H9 (cell line): ENCODE data around the gene F3. TPM values are rescaled to one million over a fixed set of nuclear protein-coding genes. Genes with fewer than 3 reads are reported as not detected.

Source experiments
- DNase-seq: peaks from one replicate; pipeline ENCODE4 v3.0.0-alpha.2; 2017
- H2AFZ ChIP-seq: one replicate; pipeline ENCODE4 v1.6.1; 2013; ENCODE audit warnings: mild to moderate bottlenecking, low read length, control low read depth, moderate library complexity
- H2AK5ac ChIP-seq: 2 replicates; pipeline ENCODE4 v1.6.1; 2013; ENCODE audit warnings: low read length, control low read depth, mixed read lengths; ENCODE audit not compliant: insufficient read length
- H2BK120ac ChIP-seq: one replicate; pipeline ENCODE4 v1.6.1; 2013; ENCODE audit warnings: low read depth, mild to moderate bottlenecking, low read length, control low read depth, inconsistent platforms; ENCODE audit not compliant: poor library complexity, severe bottlenecking
- H2BK12ac ChIP-seq: 2 replicates; pipeline ENCODE4 v1.6.1; 2013; ENCODE audit warnings: low read length, control low read depth, mixed read lengths, low read depth; ENCODE audit not compliant: insufficient read length
- H2BK15ac ChIP-seq: 2 replicates; pipeline ENCODE4 v1.6.1; 2013; ENCODE audit warnings: low read depth, low read length, control low read depth
- H2BK20ac ChIP-seq: one replicate; pipeline ENCODE4 v1.6.1; 2013; ENCODE audit warnings: low read depth, mild to moderate bottlenecking, low read length, control low read depth, inconsistent platforms; ENCODE audit not compliant: poor library complexity, severe bottlenecking
- H2BK5ac ChIP-seq: 2 replicates; pipeline ENCODE4 v1.6.1; 2013; ENCODE audit warnings: low read length, control low read depth, mixed read lengths; ENCODE audit not compliant: insufficient read length
- H3K14ac ChIP-seq: 2 replicates; pipeline ENCODE4 v1.6.1; 2013; ENCODE audit warnings: low read length, control low read depth; ENCODE audit not compliant: insufficient read depth
- H3K18ac ChIP-seq: 2 replicates; pipeline ENCODE4 v1.6.1; 2013; ENCODE audit warnings: low read depth, mild to moderate bottlenecking, mixed read lengths, low read length, control low read depth; ENCODE audit not compliant: insufficient read length
- H3K23ac ChIP-seq: 2 replicates; pipeline ENCODE4 v1.6.1; 2013; ENCODE audit warnings: low read length, control low read depth, mixed read lengths, low read depth; ENCODE audit not compliant: insufficient read length
- H3K23me2 ChIP-seq: 2 replicates; pipeline ENCODE4 v1.6.1; 2013; ENCODE audit warnings: low read depth, mild to moderate bottlenecking, mixed read lengths, low read length, control low read depth; ENCODE audit not compliant: insufficient read length, poor library complexity, severe bottlenecking
- H3K27ac ChIP-seq: 2 replicates; pipeline ENCODE4 v1.5.1; 2013; ENCODE audit warnings: low read length, control low read depth, mixed read lengths, low read depth; ENCODE audit not compliant: insufficient read length
- H3K27me3 ChIP-seq: 2 replicates; pipeline ENCODE4 v1.6.1; 2013; ENCODE audit warnings: low read length, control low read depth, inconsistent platforms; ENCODE audit not compliant: insufficient read depth
- H3K4ac ChIP-seq: 2 replicates; pipeline ENCODE4 v1.6.1; 2013; ENCODE audit warnings: low read depth, mild to moderate bottlenecking, control low read depth, inconsistent platforms, low read length, moderate library complexity
- H3K4me1 ChIP-seq: 2 replicates; pipeline ENCODE4 v1.6.1; 2013; ENCODE audit warnings: low read length, control low read depth, inconsistent platforms; ENCODE audit not compliant: insufficient read depth
- H3K4me2 ChIP-seq: 2 replicates; pipeline ENCODE4 v1.6.1; 2013; ENCODE audit warnings: low read length, control low read depth, mixed read lengths; ENCODE audit not compliant: insufficient read length, insufficient read depth
- H3K56ac ChIP-seq: 2 replicates; pipeline ENCODE4 v1.6.1; 2013; ENCODE audit warnings: low read depth, mild to moderate bottlenecking, mixed read lengths, low read length, control low read depth; ENCODE audit not compliant: insufficient read length
- H3K79me1 ChIP-seq: 2 replicates; pipeline ENCODE4 v1.6.1; 2013; ENCODE audit warnings: low read depth, mild to moderate bottlenecking, moderate library complexity, low read length, control low read depth, inconsistent platforms; ENCODE audit not compliant: insufficient read depth, poor library complexity, severe bottlenecking
- H3K79me2 ChIP-seq: 2 replicates; pipeline ENCODE4 v1.6.1; 2013; ENCODE audit warnings: low read length, control low read depth, inconsistent platforms; ENCODE audit not compliant: insufficient read depth
- H3K9ac ChIP-seq: 2 replicates; pipeline ENCODE4 v1.6.1; 2013; ENCODE audit warnings: low read length, control low read depth, mixed read lengths; ENCODE audit not compliant: insufficient read length; ENCODE audit errors: extremely low read depth
- H3K9me3 ChIP-seq: one replicate; pipeline ENCODE4 v1.6.1; 2013; ENCODE audit warnings: low read depth, low read length, inconsistent platforms; ENCODE audit not compliant: control insufficient read depth
- H3T11ph ChIP-seq: one replicate; pipeline ENCODE4 v1.6.1; 2013; ENCODE audit warnings: mild to moderate bottlenecking, low read length, control low read depth, inconsistent platforms
- H4K20me1 ChIP-seq: one replicate; pipeline ENCODE4 v1.6.1; 2013; ENCODE audit not compliant: control insufficient read depth, insufficient read length, insufficient read depth
- H4K5ac ChIP-seq: 2 replicates; pipeline ENCODE4 v1.6.1; 2013; ENCODE audit warnings: low read depth, mild to moderate bottlenecking, mixed read lengths, low read length, control low read depth; ENCODE audit not compliant: insufficient read length
- H4K8ac ChIP-seq: replicated peaks from 2 replicates; pipeline ENCODE4 v1.6.1; 2013; ENCODE audit warnings: low read length, control low read depth, mixed read lengths, low read depth; ENCODE audit not compliant: insufficient read length
- H4K91ac ChIP-seq: 2 replicates; pipeline ENCODE4 v1.6.1; 2013; ENCODE audit warnings: low read depth, mild to moderate bottlenecking, moderate library complexity, mixed read lengths, low read length, control low read depth; ENCODE audit not compliant: insufficient read length
- H3K27ac Mint-ChIP-seq, 3 experiments: 2 replicates in 2 of 3; 3 replicates in 1 of 3; pipeline ENCODE4 v1.8.0; 2020 to 2021; ENCODE audit warnings: mixed read lengths in 3 of 3, mild to moderate bottlenecking in 1 of 3, moderate library complexity in 1 of 3
- H3K27me3 Mint-ChIP-seq: 2 replicates; pipeline ENCODE4 v1.8.0; 2021; ENCODE audit warnings: low read depth, mild to moderate bottlenecking, moderate library complexity, mixed read lengths
- H3K36me3 Mint-ChIP-seq, 3 experiments: 2 replicates in 2 of 3; 3 replicates in 1 of 3; pipeline ENCODE4 v1.8.0; 2020 to 2021; ENCODE audit warnings: low read depth in 3 of 3, mixed read lengths in 3 of 3; ENCODE audit not compliant: insufficient read depth in 1 of 3
- H3K4me1 Mint-ChIP-seq, 2 experiments: 2 replicates each; pipeline ENCODE4 v1.8.0; 2020; ENCODE audit warnings: mixed read lengths in 2 of 2
- H3K4me3 Mint-ChIP-seq, 2 experiments: 2 replicates in 1 of 2; 3 replicates in 1 of 2; pipeline ENCODE4 v1.8.0; 2020 to 2021; ENCODE audit warnings: mild to moderate bottlenecking in 2 of 2, mixed read lengths in 2 of 2, moderate library complexity in 1 of 2
- H3K9me3 Mint-ChIP-seq, 2 experiments: 2 replicates in 1 of 2; 3 replicates in 1 of 2; pipeline ENCODE4 v1.8.0; 2020; ENCODE audit warnings: mild to moderate bottlenecking in 2 of 2, mixed read lengths in 2 of 2, moderate library complexity in 1 of 2
- WGBS: extraction: QIAGEN DNeasy Blood & Tissue Kit; methylation state at CpG from one replicate; pipeline ENCODE4 v1.1.7; 2013; ENCODE audit warnings: missing lambda C conversion rate, low lambda C conversion rate, mixed read lengths; ENCODE audit not compliant: insufficient read length; ENCODE audit errors: extremely low coverage; 5-methylcytosine and 5-hydroxymethylcytosine counted together
- total RNA-seq: library from RNA; stranded (reverse); gene quantifications from 2 replicates; pipeline ENCODE4 v1.2.1, GENCODE V29; 2021
- TF ChIP-seq, protein P1 (sequence below): fragments of 200-600 bp; sonication (generic); conservative IDR thresholded peaks from 3 replicates; pipeline ENCODE4 v1.8.0; 2021; ENCODE audit warnings: antibody characterized with exemption, mild to moderate bottlenecking

Gene F3
- total RNA-seq, 1 experiment from 2014 or later, result 21.7 TPM

DNA sequence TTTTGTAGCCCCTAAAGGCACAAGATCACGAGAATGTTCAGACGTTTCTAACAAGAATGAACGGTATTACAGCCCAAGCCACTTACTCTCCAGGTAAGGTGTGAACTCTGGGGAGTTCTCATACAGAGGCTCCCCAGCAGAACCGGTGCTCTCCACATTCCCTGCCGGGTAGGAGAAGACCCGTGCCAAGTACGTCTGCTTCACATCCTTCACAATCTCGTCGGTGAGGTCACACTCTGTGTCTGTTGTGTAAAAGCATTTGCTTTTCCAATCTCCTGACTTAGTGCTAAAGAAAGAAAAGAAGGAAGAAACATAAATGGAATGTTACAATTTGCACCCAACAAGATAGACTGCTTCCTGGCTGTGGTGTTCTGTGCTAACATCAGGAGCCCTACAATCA, 5.7 kb downstream of the F3 start:
- no peak for DNase-seq
- Mint-ChIP-seq H3K9me3 (0 out of 5 replicates have a peak, but pooled peaks cover 0 to 1% of the 10 kb centered on the region in 2 experiments), H3K36me3 (peaks cover 9 to 89% (median 49%) of the 10 kb centered on the region in 3 experiments; a peak in 6 of 7 replicates), H3K4me1 (peaks cover 22 to 31% of the 10 kb centered on the region in 2 experiments), H3K4me3 (no peak overlapping the region), H3K27ac (peak overlapping the region in 1 of 3 experiments; percentile 62; a peak in 1 of 7 replicates), H3K27me3 (peaks cover 6% of the 10 kb centered on the region)
- Histone ChIP-seq H2AFZ (no peak overlapping the region), H4K20me1 (no peaks in the 10 kb centered on the region), H3K4ac (no peak overlapping the region), H2BK120ac (no peak overlapping the region), H2BK15ac (no peak overlapping the region), H3K56ac (no peak overlapping the region), H3K79me2 (no peaks in the 10 kb centered on the region), H2AK5ac (no peak overlapping the region), H3K23ac (no peak overlapping the region), H3K27ac (no peak overlapping the region), H3K9me3 (no peaks in the 10 kb centered on the region), H3K79me1 (no peaks in the 10 kb centered on the region), H2BK5ac (no peak overlapping the region), H4K91ac (no peak overlapping the region), H3K18ac (no peak overlapping the region), H2BK20ac (no peak overlapping the region), H3K23me2 (peaks cover 4% of the 10 kb centered on the region), H3K27me3 (no peaks in the 10 kb centered on the region; the same call in 1 of the 2 replicates), H3K4me1 (no peaks in the 10 kb centered on the region), H2BK12ac (no peak overlapping the region), H3T11ph (no peak overlapping the region), H4K5ac (no peak overlapping the region), H3K4me2 (no peak overlapping the region), H4K8ac (no peak overlapping the region), H3K9ac (no peak overlapping the region), H3K14ac (no peak overlapping the region)
- TF ChIP-seq, protein P1, sequence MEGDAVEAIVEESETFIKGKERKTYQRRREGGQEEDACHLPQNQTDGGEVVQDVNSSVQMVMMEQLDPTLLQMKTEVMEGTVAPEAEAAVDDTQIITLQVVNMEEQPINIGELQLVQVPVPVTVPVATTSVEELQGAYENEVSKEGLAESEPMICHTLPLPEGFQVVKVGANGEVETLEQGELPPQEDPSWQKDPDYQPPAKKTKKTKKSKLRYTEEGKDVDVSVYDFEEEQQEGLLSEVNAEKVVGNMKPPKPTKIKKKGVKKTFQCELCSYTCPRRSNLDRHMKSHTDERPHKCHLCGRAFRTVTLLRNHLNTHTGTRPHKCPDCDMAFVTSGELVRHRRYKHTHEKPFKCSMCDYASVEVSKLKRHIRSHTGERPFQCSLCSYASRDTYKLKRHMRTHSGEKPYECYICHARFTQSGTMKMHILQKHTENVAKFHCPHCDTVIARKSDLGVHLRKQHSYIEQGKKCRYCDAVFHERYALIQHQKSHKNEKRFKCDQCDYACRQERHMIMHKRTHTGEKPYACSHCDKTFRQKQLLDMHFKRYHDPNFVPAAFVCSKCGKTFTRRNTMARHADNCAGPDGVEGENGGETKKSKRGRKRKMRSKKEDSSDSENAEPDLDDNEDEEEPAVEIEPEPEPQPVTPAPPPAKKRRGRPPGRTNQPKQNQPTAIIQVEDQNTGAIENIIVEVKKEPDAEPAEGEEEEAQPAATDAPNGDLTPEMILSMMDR, result no peak
- WGBS, result no CpG with 5 or more reads among the region's 9 CpGs
